GM19328 (cell line): ENCODE data around the gene FGGY.

Experiments used
- ATAC-seq: cut with Tn5 transposase; IDR thresholded peaks from one replicate; pipeline ENCODE4 v1.9.1; 2021; ENCODE audit warnings: mild to moderate bottlenecking, moderate library complexity; ENCODE audit not compliant: unreplicated experiment

FGGY gene

DNA sequence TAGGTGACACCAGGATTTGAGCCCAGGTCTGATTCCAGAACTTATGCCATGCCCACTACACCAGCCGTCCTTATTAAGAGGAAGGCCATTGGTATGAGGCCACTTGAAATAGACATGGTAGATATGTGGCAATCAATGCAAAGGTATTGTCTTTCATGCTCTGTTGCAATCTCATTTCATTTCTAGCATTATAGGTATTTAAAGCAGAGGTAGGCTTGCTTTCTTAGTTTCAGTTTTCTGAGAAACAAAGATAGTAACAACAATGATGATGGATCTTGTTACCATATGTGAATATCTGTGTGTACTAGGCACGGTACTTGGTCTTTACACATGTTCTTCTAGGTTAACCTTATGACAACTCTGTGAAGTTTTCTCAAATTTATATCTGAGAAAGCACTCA, 113.1 kb downstream of the FGGY start:
- ATAC-seq: no peak

GRCh38 chr1:59410457-59410856, 113.6 kb downstream of the FGGY start:
- no peak for ATAC-seq

DNA sequence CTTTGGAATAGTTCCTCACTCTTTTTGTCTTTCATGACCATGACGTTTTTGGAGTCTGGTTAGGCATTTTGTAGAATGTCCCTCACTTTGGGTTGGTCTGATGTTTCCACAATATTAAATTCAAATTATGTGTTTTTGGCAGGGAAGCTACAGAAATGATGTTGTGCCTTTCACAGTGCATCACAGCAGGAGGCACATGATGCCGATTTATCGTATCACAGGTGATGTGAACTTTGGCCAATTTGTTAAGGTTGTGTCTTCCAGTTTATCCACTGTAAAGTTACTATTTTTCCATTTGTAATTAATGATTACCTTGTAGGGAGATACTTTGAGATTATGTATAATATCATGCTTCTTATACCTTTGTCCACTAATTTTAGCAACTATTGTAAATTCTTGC, 114.3 kb downstream of the FGGY start:
- ATAC-seq: no peak

DNA sequence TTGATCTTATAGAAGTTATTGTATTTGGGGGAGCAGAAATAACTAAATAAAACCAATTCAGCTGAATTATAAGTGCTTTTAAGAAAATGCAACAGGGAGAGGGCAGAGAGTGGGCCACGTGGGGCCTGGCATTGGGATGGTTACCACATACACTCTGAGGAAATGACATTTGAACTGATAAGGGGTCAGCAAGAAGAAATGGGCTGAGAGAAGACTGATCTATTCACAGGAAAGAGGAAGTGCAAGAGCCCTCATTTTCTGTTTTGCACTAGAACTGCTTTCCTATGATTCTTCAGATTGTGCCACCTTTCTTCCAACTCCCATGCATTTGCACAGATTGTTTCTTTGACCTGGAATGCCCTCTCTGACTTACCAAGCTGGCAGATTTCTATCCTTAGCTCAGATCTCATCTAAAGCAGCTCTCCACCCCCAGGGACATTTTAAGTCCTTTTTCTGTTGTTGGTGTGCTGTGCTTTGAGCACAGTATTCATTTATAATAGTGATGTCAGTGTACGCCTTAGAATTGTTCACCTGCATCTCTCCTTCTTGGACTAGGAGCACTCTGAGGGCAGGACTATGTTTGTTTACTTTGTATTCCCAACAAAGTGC, 115.9 kb downstream of the FGGY start:
- no peak for ATAC-seq

DNA sequence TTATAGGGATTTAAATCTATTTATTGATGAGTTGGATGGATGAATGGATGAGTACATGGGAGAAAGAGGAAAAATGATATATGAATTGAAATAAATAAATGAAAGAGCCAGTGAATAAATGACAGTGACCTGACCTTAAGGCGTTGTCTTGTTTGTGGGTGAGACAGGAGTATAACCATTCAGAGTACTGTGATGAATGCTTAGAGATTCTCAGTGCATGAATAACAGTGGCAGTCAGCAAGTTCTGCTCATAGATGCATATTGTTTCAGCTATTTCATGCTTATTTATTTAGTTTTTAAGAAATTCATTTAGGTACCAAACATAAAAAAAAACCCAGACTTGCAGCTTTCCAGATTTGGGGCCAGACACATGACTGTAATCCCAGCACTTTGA, 116.4 kb downstream of the FGGY start:
- no peak for ATAC-seq

GRCh38 chr1:59414406-59415133, 117.7 kb downstream of the FGGY start:
- no peak for ATAC-seq

- ATAC-seq: no peak
Observed at GRCh38 chr1:59415286-59415850, 118.5 kb downstream of the FGGY start.

- no peak for ATAC-seq
Observed at GRCh38 chr1:59415881-59416280, 119.0 kb downstream of the FGGY start.

- ATAC-seq: no peak
Observed at GRCh38 chr1:59417406-59417805, 120.5 kb downstream of the FGGY start.

- ATAC-seq: no peak
Observed at GRCh38 chr1:59418363-59419144, 121.7 kb downstream of the FGGY start.

- no peak for ATAC-seq
Observed at GRCh38 chr1:59419361-59420140, 122.7 kb downstream of the FGGY start.

GRCh38 chr1:59421232-59421920, 124.5 kb downstream of the FGGY start:
- ATAC-seq: no peak

DNA sequence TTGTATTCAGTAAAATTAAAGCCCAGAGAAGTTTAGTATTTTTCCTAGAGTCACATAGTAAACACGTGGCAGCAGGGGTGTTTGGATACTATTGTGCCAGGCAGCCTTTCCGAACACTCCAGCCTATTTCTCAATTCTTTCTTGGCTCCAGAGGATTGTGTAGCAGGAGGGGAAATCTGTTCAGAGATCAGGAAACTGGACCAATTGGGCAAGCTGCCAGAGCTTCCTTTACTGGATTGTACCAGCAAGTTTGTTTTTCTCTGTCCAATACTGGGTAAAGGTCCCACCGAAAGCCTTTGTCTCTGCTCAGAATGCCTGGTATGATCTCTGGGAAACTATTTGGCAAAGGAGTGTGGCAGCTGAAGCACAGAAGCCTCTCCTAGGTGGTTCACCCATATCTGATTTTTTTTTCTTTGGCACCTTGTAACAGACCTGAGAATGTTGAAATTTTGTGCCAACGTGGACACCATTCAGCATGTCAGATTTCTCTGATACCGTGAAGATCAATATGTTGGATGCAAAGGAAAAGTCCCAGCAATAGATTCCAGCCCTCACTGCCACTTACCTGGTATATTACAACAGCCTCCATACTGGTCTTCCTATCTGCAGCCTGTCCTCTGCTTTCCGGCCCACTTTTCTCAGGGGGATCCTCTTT, 126.2 kb downstream of the FGGY start:
- no peak for ATAC-seq

- ATAC-seq: no peak
Observed at GRCh38 chr1:59427155-59427554, 130.3 kb downstream of the FGGY start.

GRCh38 chr1:59427784-59428183, 130.9 kb downstream of the FGGY start:
- no peak for ATAC-seq

DNA sequence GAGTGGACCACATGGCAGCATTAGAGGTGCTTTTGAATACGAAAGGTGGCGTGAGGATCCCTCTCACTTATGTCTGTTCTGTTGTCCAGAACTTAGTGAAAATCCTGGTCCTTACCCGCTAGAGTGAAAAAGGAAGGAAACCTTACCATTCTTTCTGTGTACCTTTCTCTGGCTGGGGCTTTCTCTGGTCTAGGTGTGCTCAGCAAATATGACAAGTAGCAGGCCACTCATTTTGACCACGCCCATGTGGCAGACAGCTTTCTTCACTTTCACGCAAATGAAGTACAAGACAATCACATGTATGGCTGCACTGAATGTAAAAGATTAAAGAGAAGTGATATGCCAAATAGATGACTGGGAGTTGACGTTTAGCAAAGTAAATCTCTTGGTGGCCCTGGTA, 131.9 kb downstream of the FGGY start:
- no peak for ATAC-seq

- no peak for ATAC-seq
Observed at GRCh38 chr1:59429656-59430055, 132.8 kb downstream of the FGGY start.

DNA sequence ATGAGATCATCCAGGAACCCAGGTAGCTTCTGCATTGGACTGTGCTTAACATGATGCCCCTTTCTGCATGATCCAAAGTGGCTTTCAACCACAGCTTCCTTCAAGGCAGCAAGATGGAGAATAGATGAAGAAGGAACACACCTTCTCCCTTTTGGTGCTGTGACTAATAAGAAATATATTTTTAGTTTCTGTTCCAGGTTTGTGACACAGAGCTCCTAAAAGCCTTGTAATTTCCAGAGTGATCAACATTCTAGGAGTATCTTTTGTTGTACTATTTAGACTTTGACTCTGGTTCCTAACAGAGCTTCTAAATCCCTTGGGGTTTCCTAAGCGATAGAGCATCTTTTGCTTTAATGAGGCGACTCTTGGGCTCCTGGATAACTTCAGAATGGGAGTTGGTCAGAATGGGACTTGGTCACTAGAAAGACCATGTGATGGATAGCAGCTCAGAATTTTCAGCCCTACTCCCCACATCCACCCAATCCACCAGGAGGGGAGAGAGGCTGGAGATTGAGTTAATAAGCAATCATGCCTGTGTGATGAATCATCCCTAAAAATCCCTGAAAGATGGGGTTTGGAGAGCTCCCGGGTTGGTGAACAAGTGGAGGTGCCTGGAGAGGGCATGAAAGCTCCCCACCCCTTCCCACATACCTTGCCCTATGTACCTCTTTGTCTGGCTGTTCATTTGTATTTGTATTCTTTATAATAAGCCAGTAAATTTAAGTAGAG, 134.8 kb downstream of the FGGY start:
- no peak for ATAC-seq
